Measurements from ENCODE around the gene HOXA3. TPM values are rescaled to one million over a fixed set of nuclear protein-coding genes. Genes with fewer than 3 reads are reported as not detected.

HOXA3 gene
- total and polyA plus RNA-seq, 10 of the 15 experiments (the other 5 are each of a cell fraction or from before 2014, with no cell fraction given) = 0.05 TPM; not detected in 9

DNA sequence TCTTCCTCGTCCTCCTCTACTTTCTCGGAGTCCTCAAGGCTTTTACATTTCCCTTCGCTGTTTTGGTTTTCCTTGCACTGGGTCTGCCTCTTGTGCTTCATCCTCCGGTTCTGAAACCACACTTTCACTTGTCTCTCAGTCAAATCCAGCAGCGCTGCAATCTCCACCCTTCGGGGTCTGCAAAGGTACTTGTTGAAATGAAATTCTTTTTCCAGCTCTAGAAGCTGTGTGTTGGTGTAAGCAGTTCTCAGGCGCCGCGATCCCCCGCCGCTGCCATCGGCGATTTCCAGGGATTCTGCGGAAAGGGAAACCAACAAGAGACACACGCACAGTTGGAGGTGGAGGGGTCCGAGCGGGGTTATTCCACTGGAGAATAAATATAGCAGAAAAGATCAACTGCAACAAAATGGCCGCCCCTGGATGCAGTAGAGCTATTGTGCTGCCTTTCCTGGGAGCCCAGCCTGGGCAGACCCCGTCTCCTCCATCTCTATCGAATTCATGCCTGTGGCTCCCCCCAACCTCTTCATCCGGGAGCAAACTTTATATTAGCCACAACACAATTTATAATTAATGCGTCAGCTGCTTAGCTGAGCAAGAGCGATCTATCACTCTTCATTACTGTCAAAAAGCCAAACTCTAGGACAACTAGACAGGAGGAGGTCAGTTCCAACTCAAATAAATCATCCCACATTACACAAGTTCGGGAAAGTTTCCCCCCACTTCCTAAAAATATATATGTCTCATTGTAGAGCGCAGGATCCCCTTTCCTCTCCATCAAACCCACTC is 51.0 kb downstream of the HOXA3 start (continued):
- TF ChIP-seq, protein P1, sequence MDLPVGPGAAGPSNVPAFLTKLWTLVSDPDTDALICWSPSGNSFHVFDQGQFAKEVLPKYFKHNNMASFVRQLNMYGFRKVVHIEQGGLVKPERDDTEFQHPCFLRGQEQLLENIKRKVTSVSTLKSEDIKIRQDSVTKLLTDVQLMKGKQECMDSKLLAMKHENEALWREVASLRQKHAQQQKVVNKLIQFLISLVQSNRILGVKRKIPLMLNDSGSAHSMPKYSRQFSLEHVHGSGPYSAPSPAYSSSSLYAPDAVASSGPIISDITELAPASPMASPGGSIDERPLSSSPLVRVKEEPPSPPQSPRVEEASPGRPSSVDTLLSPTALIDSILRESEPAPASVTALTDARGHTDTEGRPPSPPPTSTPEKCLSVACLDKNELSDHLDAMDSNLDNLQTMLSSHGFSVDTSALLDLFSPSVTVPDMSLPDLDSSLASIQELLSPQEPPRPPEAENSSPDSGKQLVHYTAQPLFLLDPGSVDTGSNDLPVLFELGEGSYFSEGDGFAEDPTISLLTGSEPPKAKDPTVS (IDR thresholded peaks at IDR 0.05; ENCODE audit: low read depth, low read length) = no peak
- TF ChIP-seq CBX5 (IDR thresholded peaks at IDR 0.05; ENCODE audit: low read depth) = no peak
- TF ChIP-seq MEF2A (IDR thresholded peaks at IDR 0.05; ENCODE audit: insufficient read depth, low read depth, low read length) = no peak

DNA sequence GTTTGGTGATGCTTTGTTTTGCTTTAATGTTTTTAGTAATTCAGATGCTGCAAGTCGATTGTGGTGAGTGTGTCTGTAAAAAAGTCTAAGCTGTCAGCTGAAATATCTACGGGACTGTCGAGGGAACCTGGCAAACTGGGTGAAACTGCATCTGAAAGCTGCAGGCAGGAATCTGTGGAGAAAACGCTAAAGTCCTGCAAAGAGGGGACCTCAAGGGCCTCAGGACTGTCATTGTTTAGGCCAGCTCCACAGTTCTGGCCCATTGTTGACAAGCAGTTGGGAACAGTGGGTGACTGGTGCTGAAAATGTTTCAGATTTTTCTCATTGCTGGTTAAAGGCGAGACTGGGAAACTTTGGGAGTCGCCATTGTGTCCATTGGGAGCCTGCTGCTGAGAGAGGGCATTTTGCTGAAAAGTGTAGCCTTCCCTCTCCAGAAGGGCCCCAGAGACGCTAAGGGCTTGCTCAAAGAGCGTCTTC is 51.7 kb downstream of the HOXA3 start:
- H3K9me3 ChIP-seq (replicated peaks; ENCODE audit: control insufficient read depth, insufficient read depth, low read length) = no peaks in the 10 kb centered on the region; the same call in 2 of the 3 replicates
- H3K4me2 ChIP-seq (ENCODE audit: control insufficient read depth, insufficient read depth) = no peak overlapping the region
- ATAC-seq (no peak), DNase-seq (ENCODE audit: low read depth, low spot score) (no peak), FAIRE-seq (no peak)
- no peak overlapping the region for H3K4me3 ChIP-seq
- 91% methylated on average over 8 of the region's 8 CpGs for WGBS (ENCODE audit: insufficient coverage, insufficient replicate concordance, low lambda C conversion rate, missing lambda C conversion rate)
- intact Hi-C loops (cut with micrococcal nuclease; ENCODE audit: unreplicated experiment) (no loop called here), in situ Hi-C loops (cut with MboI) (no loop called here)
- ChIA-PET CTCF (interaction anchor here (1.5 kb wide), 1 partner anchor 9 kb away, joined by 4 read pairs; no protein-coding TSS in a partner anchor), RAD21 (ENCODE audit: unreplicated experiment) (no interaction called here), SMC1A (ENCODE audit: uncharacterized antibody, unreplicated experiment) (interaction anchor here (0.7 to 1.2 kb wide), 2 partner anchors 18 to 47 kb away, joined by 3 read pairs; no protein-coding TSS in a partner anchor), POLR2A (no interaction called here)
- H2AFZ ChIP-seq (ENCODE audit: control insufficient read depth, low read depth, low read length) = no peak overlapping the region
- no peaks in the 10 kb centered on the region for H4K20me1 ChIP-seq (ENCODE audit: control insufficient read depth, insufficient read depth)
- no peak overlapping the region for H3K9ac ChIP-seq (ENCODE audit: control insufficient read depth, insufficient read depth, low read length)
- H3K27ac ChIP-seq (ENCODE audit: control insufficient read depth, insufficient read depth) = no peak overlapping the region
- H3K4me1 ChIP-seq (ENCODE audit: control insufficient read depth, insufficient read depth, low read length) = peaks cover 6% of the 10 kb centered on the region
- H3K79me2 ChIP-seq (ENCODE audit: control insufficient read depth, insufficient read depth, low read length) = no peaks in the 10 kb centered on the region
- H3K27me3 ChIP-seq (replicated peaks in 1 of 2; ENCODE audit: control insufficient read depth in 2 of 2, insufficient read depth in 2 of 2, low read length in 1 of 2) = peaks cover 4% of the 10 kb centered on the region in 2 experiments
- no TSS peak for BruUV-seq (replicated peaks)
- H3K36me3 ChIP-seq (ENCODE audit: control insufficient read depth in 2 of 2, insufficient read depth in 2 of 2, low read length in 1 of 2) = no peaks in the 10 kb centered on the region
- TF ChIP-seq, protein P2, sequence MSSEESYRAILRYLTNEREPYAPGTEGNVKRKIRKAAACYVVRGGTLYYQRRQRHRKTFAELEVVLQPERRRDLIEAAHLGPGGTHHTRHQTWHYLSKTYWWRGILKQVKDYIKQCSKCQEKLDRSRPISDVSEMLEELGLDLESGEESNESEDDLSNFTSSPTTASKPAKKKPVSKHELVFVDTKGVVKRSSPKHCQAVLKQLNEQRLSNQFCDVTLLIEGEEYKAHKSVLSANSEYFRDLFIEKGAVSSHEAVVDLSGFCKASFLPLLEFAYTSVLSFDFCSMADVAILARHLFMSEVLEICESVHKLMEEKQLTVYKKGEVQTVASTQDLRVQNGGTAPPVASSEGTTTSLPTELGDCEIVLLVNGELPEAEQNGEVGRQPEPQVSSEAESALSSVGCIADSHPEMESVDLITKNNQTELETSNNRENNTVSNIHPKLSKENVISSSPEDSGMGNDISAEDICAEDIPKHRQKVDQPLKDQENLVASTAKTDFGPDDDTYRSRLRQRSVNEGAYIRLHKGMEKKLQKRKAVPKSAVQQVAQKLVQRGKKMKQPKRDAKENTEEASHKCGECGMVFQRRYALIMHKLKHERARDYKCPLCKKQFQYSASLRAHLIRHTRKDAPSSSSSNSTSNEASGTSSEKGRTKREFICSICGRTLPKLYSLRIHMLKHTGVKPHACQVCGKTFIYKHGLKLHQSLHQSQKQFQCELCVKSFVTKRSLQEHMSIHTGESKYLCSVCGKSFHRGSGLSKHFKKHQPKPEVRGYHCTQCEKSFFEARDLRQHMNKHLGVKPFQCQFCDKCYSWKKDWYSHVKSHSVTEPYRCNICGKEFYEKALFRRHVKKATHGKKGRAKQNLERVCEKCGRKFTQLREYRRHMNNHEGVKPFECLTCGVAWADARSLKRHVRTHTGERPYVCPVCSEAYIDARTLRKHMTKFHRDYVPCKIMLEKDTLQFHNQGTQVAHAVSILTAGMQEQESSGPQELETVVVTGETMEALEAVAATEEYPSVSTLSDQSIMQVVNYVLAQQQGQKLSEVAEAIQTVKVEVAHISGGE (CRISPR knock-in tag; IDR thresholded peaks at IDR 0.05) = no peak
- TF ChIP-seq SP1 (IDR thresholded peaks at IDR 0.05; ENCODE audit: low read depth, low read length) (no peak), NR2F1 (conservative IDR thresholded peaks at IDR 0.05) (no peak), PAX5 (IDR thresholded peaks at IDR 0.05; ENCODE audit: borderline replicate concordance, low read depth, low read length) (no peak), PML (IDR thresholded peaks at IDR 0.05; ENCODE audit: low read length) (no peak), BACH1 (IDR thresholded peaks at IDR 0.05; ENCODE audit: borderline replicate concordance) (no peak)
- TF ChIP-seq, protein P3, sequence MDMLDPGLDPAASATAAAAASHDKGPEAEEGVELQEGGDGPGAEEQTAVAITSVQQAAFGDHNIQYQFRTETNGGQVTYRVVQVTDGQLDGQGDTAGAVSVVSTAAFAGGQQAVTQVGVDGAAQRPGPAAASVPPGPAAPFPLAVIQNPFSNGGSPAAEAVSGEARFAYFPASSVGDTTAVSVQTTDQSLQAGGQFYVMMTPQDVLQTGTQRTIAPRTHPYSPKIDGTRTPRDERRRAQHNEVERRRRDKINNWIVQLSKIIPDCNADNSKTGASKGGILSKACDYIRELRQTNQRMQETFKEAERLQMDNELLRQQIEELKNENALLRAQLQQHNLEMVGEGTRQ (IDR thresholded peaks at IDR 0.05; ENCODE audit: borderline replicate concordance, low read depth, low read length) = no peak
- TF ChIP-seq, protein P4, sequence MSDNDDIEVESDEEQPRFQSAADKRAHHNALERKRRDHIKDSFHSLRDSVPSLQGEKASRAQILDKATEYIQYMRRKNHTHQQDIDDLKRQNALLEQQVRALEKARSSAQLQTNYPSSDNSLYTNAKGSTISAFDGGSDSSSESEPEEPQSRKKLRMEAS (IDR thresholded peaks at IDR 0.05; ENCODE audit: low read depth, low read length) = no peak

Data from GM12878 (cell line).